Smooth muscle cell of the pulmonary artery (primary cell): ENCODE data around the gene CENPT. TPM values are rescaled to one million over a fixed set of nuclear protein-coding genes. Genes with fewer than 3 reads are reported as not detected.

Experiments
- total RNA-seq: library from RNA; depleted of rRNA; stranded (reverse); fragments of >200 nt; gene quantifications from 2 replicates; pipeline ENCODE4 v1.2.3, GENCODE V29; 2014

Gene CENPT
- total RNA-seq, result 23.2 and 28.0 TPM in 2 replicates

GRCh38 chr16:67847064-67847861 lies at the start of gene CENPT:
CENPT (minus strand) TSS chr16:67847693; CDS start chr16:67833859, 13,834 bp downstream.

GRCh38 chr16:67892899-67893742 lies 45.6 kb upstream of the CENPT start, which contains the start of gene PSKH1:
PSKH1 (plus strand) TSS chr16:67893254; CDS start chr16:67908750, 15,496 bp downstream.

GRCh38 chr16:67884684-67885083 lies 37.2 kb upstream of the CENPT start, which contains the start of gene NRN1L:
NRN1L (plus strand) TSS chr16:67884885; CDS start chr16:67884904, 19 bp downstream.

GRCh38 chr16:67872631-67873434 lies 25.3 kb upstream of the CENPT start, which contains the start of gene EDC4:
EDC4 (plus strand) TSS chr16:67873052; CDS start chr16:67873262, 210 bp downstream.

GRCh38 chr16:67846320-67847063 lies 1.0 kb downstream of the CENPT start, which contains the start of gene NUTF2:
NUTF2 (plus strand) TSS chr16:67846933; CDS start chr16:67865131, 18,198 bp downstream.

GRCh38 chr16:67841816-67842508 lies 5.5 kb downstream of the CENPT start, which contains the start of gene THAP11:
THAP11 (plus strand) TSS chr16:67842320; CDS start chr16:67842555, 235 bp downstream.

GRCh38 chr16:67806428-67807147 lies 40.9 kb downstream of the CENPT start, which contains the start of the genes RANBP10 and TSNAXIP1:
RANBP10 (minus strand) TSS chr16:67806560; CDS start chr16:67806536, 24 bp downstream.
TSNAXIP1 (plus strand) TSS chr16:67806889; CDS start chr16:67807150, 261 bp downstream.

Other genes with a start within 250 kb of the CENPT start
- 0.52 and 0.83 TPM in 2 replicates for gene CARMIL2, start 202.5 kb downstream of the CENPT start, total RNA-seq
- 11.0 and 13.1 TPM in 2 replicates for gene ACD, start 187.4 kb downstream of the CENPT start, total RNA-seq
- 2.2 and 3.0 TPM in 2 replicates for gene PARD6A, start 186.7 kb downstream of the CENPT start, total RNA-seq
- gene ENKD1, start 180.9 kb downstream of the CENPT start, total RNA-seq, result 14.1 and 18.5 TPM in 2 replicates
- gene C16orf86, start 180.9 kb downstream of the CENPT start, total RNA-seq, result 2.7 and 3.3 TPM in 2 replicates
- 14.9 and 19.5 TPM in 2 replicates for gene GFOD2, start 128.4 kb downstream of the CENPT start, total RNA-seq
- 7.8 and 7.9 TPM in 2 replicates for gene RANBP10, start 41.1 kb downstream of the CENPT start, total RNA-seq
- 0.78 and 1.0 TPM in 2 replicates for gene TSNAXIP1, start 40.8 kb downstream of the CENPT start, total RNA-seq
- gene THAP11, start 5.4 kb downstream of the CENPT start, total RNA-seq, result 41.7 and 43.2 TPM in 2 replicates
- 119 and 132 TPM in 2 replicates for gene NUTF2, start 760 bp downstream of the CENPT start, total RNA-seq
- gene EDC4, start 25.4 kb upstream of the CENPT start, total RNA-seq, result 61.3 and 82.1 TPM in 2 replicates
- gene NRN1L, start 37.2 kb upstream of the CENPT start, total RNA-seq, result not detected in 2 replicates
- 29.5 and 36.0 TPM in 2 replicates for gene PSKH1, start 45.6 kb upstream of the CENPT start, total RNA-seq
- 0.30 and 0.85 TPM in 2 replicates for gene CTRL, start 84.2 kb upstream of the CENPT start, total RNA-seq
- gene PSMB10, start 89.2 kb upstream of the CENPT start, total RNA-seq, result 31.5 and 33.7 TPM in 2 replicates
- 11.8 and 12.6 TPM in 2 replicates for gene LCAT, start 96.4 kb upstream of the CENPT start, total RNA-seq
- gene SLC12A4, start 120.9 kb upstream of the CENPT start, total RNA-seq, result 152 and 170 TPM in 2 replicates
- not detected in 2 replicates for gene DPEP3, start 132.8 kb upstream of the CENPT start, total RNA-seq
- not detected in 2 replicates for gene DPEP2, start 151.8 kb upstream of the CENPT start, total RNA-seq
- gene DPEP2NB, start 168.2 kb upstream of the CENPT start, total RNA-seq, result not detected in 2 replicates
- gene DDX28, start 175.5 kb upstream of the CENPT start, total RNA-seq, result 7.0 and 8.9 TPM in 2 replicates
- gene DUS2, start 175.6 kb upstream of the CENPT start, total RNA-seq, result 15.8 and 18.9 TPM in 2 replicates
- gene NFATC3, start 237.7 kb upstream of the CENPT start, total RNA-seq, result 17.7 and 18.5 TPM in 2 replicates